AG04449 (cell line): ENCODE measurements around the gene MFSD1.

Experiments
- CTCF ChIA-PET: fragments of 350-600 bp; formaldehyde crosslinking; extraction: SDS; loops from one replicate; lab custom pipeline; 2021; ENCODE audit warnings: antibody characterized with exemption; lab: Yijun Ruan, JAX
- POLR2A ChIA-PET: fragments of 400-600, 350-600 bp; formaldehyde crosslinking; extraction: SDS; loops from one replicate; lab custom pipeline; 2020; ENCODE audit warnings: antibody characterized with exemption, inconsistent platforms; lab: Yijun Ruan, JAX
- DNase-seq: peaks from one replicate; pipeline ENCODE4 v3.0.0-alpha.2; 2010; ENCODE audit warnings: low read depth, low spot score
- H3K4me3 ChIP-seq: 2 replicates; pipeline ENCODE4 v1.5.1; 2011; ENCODE audit warnings: low read depth, mild to moderate bottlenecking, control low read depth, low read length
- TF ChIP-seq, protein P1 (sequence below): IDR thresholded peaks from one replicate; pipeline ENCODE4 v1.5.1; 2011; ENCODE audit warnings: mild to moderate bottlenecking, moderate library complexity, low read length, control low read depth, inconsistent platforms; ENCODE audit not compliant: insufficient read depth; ENCODE audit errors: missing control alignments

MFSD1 gene

DNA sequence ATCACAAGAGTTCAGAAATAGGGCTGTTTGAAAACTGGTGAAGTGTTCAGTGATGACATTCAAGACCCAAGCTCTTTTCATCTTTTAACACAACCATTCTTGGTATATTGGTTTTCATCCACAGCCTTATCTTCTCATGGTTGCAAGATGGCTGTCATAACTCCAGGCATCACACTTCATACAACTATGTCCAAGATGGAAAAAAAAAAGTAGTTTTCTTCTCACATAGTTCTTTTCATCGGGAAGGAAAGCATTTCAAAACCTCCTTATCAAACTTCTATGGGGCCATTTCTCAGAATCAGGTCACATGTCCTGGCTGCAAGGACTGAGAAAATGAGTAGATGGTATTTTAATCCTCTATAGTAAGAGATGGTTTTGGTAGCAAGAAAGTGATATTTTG lies 21.1 kb upstream of the MFSD1 start:
- ChIA-PET CTCF (interaction anchor here (1.1 to 4.3 kb wide), 4 partner anchors 9 to 121 kb away, joined by 3 to 25 read pairs (median 12); no protein-coding TSS in a partner anchor), POLR2A (no interaction called here)
- no peak overlapping the region for H3K4me3 ChIP-seq
- DNase-seq: no peak
- TF ChIP-seq, protein P1, sequence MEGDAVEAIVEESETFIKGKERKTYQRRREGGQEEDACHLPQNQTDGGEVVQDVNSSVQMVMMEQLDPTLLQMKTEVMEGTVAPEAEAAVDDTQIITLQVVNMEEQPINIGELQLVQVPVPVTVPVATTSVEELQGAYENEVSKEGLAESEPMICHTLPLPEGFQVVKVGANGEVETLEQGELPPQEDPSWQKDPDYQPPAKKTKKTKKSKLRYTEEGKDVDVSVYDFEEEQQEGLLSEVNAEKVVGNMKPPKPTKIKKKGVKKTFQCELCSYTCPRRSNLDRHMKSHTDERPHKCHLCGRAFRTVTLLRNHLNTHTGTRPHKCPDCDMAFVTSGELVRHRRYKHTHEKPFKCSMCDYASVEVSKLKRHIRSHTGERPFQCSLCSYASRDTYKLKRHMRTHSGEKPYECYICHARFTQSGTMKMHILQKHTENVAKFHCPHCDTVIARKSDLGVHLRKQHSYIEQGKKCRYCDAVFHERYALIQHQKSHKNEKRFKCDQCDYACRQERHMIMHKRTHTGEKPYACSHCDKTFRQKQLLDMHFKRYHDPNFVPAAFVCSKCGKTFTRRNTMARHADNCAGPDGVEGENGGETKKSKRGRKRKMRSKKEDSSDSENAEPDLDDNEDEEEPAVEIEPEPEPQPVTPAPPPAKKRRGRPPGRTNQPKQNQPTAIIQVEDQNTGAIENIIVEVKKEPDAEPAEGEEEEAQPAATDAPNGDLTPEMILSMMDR: no peak

DNA sequence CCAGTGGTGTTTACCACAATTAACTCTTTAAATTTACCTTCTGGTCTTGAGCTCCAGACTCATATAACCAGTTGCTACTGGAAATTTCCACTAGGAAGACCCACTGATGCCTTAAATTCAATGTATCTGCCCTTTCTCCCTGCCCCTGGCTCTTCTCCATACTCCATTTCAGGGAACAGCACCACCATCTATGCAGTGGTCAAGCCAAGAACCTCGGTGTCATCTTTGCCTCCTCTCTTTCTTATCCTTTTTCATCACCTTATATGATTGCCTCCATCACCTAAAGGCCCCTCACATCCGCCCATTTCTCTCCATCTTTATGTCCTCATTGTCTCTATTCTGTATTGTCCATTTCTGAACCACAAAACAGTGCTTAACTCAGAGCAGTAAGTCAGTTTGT lies 20.7 kb upstream of the MFSD1 start:
- CTCF ChIA-PET: interaction anchor here (1.8 to 2.3 kb wide), 2 partner anchors 8 to 54 kb away, joined by 7 to 16 read pairs; no protein-coding TSS in a partner anchor
- TF ChIP-seq, protein P1: no peak
- H3K4me3 ChIP-seq: no peak overlapping the region
- no peak for DNase-seq
- POLR2A ChIA-PET: no interaction called here

DNA sequence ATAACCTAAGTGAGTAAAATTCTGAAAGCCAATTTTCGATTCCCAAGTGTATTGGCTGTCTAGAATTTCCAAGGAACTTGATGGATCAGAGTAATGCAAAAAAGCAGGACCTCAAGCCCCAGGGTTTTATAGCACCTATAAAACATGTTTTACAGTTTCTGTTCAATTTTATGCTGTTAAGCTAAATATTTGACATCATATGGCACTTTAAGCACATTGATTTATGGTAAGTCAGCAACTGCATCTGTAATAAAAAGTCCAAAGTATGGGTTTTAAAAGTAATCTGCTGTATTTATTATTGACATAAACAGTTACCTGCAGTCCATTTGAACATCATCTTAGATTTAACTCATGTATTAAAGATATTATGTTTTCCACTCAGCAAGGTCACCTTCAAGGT lies 20.0 kb upstream of the MFSD1 start:
- TF ChIP-seq, protein P1: no peak
- no peak for DNase-seq
- no peak overlapping the region for H3K4me3 ChIP-seq
- ChIA-PET CTCF (no interaction called here), POLR2A (no interaction called here)

DNA sequence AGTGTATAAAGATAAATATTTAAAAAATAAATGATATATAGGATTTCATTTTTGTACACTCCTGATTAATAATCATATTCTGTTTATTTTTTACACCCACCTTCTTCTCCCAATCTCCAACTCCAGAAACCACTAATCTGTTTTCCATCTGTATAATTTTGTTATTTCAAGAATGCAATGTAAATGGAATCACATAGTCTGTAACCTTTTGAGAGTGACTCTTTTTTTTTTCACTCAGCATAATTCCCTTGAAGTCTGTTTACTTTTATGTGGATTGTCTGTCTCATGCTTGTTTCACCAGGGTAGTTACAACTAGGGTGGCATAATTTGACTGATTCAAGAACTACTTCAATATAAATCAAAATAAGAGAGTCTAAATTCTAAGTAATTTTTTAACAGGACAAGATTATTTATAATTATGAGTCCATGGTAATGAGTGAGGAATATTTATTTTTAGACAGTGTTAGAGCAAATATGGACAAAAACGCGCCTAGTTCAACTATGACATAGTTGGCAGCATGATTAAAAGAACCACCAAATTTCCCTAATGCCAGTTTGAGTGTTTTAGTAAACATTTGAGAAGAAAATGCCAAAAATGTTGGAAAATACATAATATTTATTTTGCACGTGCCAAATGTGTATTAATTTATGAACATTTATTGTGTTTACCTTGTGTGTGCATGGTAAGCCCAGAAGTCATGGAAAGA lies 19.4 kb upstream of the MFSD1 start:
- TF ChIP-seq, protein P1: no peak
- ChIA-PET POLR2A (interaction anchor here (0.5 kb wide), 1 partner anchor 1470 kb away, joined by 3 read pairs; no protein-coding TSS in a partner anchor), CTCF (interaction anchor here (2.1 to 11.0 kb wide), 3 partner anchors 56 to 243 kb away, joined by 6 to 436 read pairs (median 358); no protein-coding TSS in a partner anchor)
- no peak for DNase-seq
- no peak overlapping the region for H3K4me3 ChIP-seq

DNA sequence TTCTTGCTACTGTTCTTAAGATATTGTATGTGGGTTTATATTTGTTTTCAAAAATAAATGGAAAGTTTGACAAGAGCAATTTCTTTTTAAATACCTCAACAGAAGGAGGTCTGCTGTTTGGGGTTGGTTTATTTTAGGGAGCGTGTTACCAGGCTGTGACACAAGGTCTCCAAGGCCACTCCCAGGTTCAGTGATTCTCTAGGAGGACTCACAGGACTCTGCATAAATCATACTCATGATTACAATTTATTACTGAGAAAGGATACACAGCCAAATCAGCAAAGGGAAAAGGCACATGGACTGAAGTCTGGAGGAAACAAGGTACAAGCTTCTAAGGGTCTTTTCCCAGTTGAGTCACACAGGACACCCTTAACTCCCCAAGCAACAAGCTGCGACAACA lies 18.8 kb upstream of the MFSD1 start:
- TF ChIP-seq, protein P1: no peak
- H3K4me3 ChIP-seq: no peak overlapping the region
- ChIA-PET CTCF (interaction anchor here (1.1 to 11.0 kb wide), 5 partner anchors 11 to 244 kb away, joined by 3 to 436 read pairs (median 12); partner anchors contain the start of gene GFM1), POLR2A (interaction anchor here (0.5 to 1.3 kb wide), 2 partner anchors 138 to 1470 kb away, joined by 3 read pairs; partner anchors contain the start of gene GFM1)
- DNase-seq: no peak

DNA sequence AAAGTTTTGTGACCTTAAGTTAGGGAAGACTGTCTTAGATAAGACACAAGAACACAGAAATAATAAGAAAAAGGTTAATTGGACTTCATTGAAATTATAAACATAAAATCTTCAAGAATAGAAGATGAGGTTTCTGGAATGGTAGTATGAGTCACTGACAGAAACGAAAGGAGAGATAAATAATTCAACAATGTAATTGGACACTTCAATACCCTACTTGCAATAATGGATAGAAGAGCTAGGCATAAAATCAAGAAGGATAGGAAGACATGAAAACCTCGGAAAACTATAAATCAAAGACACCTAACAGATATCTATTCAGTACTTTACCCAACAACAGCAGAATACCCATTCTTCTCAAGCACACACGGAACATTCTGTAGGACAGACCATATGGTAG lies 15.9 kb upstream of the MFSD1 start:
- no peak for DNase-seq
- ChIA-PET CTCF (interaction anchor here (1.1 to 11.0 kb wide), 7 partner anchors 9 to 246 kb away, joined by 3 to 436 read pairs (median 12); partner anchors contain the start of genes GFM1 and LXN), POLR2A (no interaction called here)
- H3K4me3 ChIP-seq: no peak overlapping the region
- TF ChIP-seq, protein P1: no peak
